Kidney glomerular epithelial cell (primary cell): ENCODE data around the gene ELMO1.
A peak's percentile ranks its signal among the peaks of the same experiment; 100 is the strongest.
"Not testable (repeated sequence)": the region's sequence is repeated elsewhere in the genome, so short reads cannot be mapped to it uniquely, and the experiment has no call there.

Source experiments
- DNase-seq: peaks from one replicate; lab custom pipeline; 2025; lab: John Stamatoyannopoulos, UW

The ELMO1 gene

GRCh38 chr7:37187179-37187578, 261.5 kb downstream of the ELMO1 start:
- DNase-seq: no peak

DNA sequence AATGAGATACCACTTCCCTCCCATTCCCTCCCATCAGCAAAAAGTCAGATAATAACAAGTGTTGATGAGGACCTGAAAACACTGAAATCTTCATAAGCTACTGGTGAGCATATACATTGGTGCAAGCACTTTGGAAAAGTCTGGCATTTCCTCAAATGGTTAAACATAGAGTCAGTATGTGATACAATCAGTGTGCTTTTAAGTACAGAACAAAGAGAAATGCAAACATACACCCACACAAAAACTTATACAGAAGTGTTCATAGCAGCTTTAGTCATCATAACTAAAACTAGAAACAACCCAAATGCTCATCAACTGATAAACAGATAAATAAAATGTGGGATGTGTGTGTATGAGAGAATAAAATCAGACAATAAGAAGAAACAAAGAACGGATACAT, 261.9 kb downstream of the ELMO1 start:
- no peak for DNase-seq

- peak; percentile 34 for DNase-seq
Observed at GRCh38 chr7:37181550-37181932, 267.1 kb downstream of the ELMO1 start.

GRCh38 chr7:37180828-37181549, 267.7 kb downstream of the ELMO1 start:
- DNase-seq: no peak

- no peak for DNase-seq
Observed at GRCh38 chr7:37176079-37176478, 272.6 kb downstream of the ELMO1 start.

DNA sequence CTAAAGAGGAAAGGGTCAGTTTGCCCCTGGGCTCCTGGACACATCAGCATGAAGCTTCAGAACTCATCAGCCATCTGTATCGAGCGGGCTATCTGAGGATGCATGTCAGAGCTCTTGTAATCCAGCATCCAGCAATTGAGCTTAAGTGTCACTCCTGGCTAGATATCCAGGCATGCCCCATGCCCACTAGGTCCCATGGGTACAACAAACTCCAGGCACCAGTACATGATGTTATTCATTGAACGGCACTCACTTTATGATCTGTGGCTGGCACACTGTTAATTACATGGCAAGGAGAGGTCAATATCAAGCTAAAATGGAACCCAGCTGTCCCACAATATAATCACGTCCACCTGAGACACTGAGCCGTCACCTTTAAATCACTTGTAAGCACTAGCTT, 274.2 kb downstream of the ELMO1 start:
- DNase-seq: no peak

DNA sequence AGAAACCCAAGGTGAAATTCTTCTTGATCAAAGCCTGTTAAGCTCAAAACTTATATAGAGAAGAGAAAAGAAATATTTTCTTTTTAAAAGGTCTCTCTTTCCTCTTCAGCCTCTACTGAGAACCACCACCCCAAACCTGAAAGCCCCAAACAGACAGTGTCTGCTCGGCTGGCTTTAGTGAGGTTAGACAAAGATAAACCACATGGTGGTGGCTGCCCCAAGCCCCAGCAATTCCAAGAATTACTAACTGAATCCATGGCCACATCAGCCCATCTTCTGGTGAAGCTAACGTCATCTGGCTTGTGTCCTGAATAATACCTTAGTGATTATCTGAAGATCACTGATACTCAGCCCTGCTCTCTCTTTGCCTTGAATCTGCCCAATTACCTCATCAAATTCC, 275.0 kb downstream of the ELMO1 start:
- no peak for DNase-seq

GRCh38 chr7:37162106-37162505, 286.6 kb downstream of the ELMO1 start:
- DNase-seq: no peak

DNA sequence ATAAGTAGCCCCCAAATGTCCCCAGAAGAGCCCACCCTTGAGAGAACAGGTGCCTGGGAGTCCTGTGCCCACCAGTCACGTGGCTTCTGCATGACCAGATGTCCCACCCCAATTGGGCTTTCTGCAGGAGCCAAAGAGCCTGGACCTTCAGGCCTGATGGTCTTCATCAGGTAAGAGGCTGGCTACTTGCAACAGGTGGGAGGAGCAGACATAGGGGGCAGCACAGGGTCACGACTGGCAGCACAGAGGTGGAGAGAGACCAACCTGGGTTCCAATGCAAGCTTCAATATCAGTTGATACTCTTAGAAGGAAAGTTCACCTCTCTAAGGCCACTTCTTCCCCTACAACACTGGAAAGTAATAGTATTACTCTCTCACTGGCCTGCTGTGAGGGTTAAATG, 288.0 kb downstream of the ELMO1 start:
- no peak for DNase-seq

DNA sequence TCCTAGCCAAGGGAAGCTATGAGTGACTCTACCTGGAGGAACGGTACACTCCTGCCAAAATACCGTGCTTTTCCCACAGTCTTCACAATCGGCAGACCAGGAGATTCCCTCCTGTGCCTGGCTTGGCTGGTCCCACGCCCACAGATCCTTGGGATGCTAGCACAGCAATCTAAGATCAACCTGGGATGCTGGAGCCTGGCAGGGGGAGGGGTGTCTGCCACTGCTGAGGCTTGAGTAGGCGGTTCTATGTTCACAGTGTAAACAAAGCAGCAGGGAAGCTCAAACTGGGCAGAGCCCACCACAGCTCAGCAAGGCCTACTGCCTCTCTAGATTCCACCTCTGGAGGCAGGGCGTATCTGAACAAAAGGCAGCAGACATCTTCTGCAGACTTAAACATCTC, 295.3 kb downstream of the ELMO1 start:
- no peak for DNase-seq

- no peak for DNase-seq
Observed at GRCh38 chr7:37151741-37152413, 296.8 kb downstream of the ELMO1 start.

- no peak for DNase-seq
Observed at GRCh38 chr7:37150856-37151255, 297.8 kb downstream of the ELMO1 start.

DNA sequence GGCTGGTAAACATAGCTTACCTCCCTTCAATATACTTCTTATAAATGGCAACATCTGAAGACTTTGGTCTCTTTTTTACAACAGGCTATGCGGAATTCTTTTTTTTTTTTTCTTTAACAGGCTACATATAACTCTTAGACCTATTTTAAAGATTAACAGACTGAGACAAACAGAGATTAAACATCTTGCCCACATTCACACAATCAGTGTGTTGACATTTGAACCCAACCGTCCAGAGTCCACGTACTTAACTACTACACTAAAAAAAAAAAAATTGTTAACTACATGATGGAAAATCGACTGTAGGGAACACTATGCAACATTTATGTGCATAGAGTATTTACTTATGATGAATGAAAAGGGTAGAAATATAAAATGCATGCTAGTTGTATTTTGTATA, 298.5 kb downstream of the ELMO1 start:
- DNase-seq: no peak

GRCh38 chr7:37149773-37150124, 298.9 kb downstream of the ELMO1 start:
- DNase-seq: no peak

GRCh38 chr7:37149051-37149772, 299.5 kb downstream of the ELMO1 start:
- DNase-seq: no peak

DNA sequence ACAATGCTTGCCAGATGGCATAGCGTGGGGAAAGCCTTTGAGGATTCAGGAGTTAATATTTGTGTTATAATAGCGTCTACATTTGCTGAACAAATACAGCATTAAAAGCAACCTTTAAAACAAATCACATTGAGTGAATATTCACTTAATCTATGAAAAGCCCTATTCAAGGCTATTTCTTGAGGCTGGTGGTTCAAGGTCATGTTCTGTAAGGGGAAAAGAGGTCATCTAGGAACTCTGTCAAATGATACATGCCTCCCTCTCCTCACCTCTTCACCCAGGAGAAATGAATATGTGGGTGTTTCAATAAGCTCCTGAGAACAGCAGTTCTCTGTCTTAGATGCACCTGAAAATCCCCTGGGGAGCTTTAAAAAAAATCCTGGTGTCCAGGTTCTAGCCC, 303.0 kb downstream of the ELMO1 start:
- no peak for DNase-seq

- no peak for DNase-seq
Observed at GRCh38 chr7:37144423-37144822, 304.2 kb downstream of the ELMO1 start.

DNA sequence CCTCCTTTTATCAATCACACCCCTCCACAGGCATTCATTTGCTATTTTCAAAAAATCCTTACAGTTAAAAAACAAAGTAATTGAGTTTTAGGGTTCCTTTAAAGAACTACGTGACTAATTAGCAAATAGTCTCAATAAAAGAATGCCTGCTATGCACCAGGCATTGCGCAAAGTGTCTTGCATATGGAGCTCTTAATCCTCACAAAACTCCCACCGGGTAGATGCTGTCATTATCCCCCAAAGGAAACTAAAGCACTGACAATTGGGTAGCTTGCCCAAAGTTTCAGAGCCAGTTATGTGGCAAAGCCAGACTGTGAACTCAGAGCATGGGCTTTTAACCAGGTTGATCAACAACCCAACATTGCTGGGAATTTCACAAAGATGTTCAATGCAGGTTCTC, 305.7 kb downstream of the ELMO1 start:
- DNase-seq: no peak

GRCh38 chr7:37141742-37142141, 306.9 kb downstream of the ELMO1 start:
- DNase-seq: peak; percentile 1

DNA sequence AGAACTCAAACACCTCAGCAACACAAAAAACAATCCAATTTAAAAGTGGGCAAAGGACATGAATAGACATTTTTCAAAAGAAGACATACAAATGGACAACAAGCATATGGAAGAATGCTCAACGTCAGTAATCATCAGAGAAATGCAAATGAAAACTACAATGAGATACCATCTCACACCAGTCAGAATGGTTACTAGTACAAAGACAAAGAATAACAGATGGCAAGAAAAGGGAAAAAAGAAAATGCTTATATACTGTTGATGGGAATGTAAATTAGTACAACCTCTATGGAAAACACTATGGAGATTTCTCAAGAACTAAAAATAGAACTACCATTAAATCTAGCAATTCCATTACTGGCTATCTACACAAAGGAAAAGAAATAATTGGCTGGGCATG, 314.8 kb downstream of the ELMO1 start:
- DNase-seq: not testable (repeated sequence)

DNA sequence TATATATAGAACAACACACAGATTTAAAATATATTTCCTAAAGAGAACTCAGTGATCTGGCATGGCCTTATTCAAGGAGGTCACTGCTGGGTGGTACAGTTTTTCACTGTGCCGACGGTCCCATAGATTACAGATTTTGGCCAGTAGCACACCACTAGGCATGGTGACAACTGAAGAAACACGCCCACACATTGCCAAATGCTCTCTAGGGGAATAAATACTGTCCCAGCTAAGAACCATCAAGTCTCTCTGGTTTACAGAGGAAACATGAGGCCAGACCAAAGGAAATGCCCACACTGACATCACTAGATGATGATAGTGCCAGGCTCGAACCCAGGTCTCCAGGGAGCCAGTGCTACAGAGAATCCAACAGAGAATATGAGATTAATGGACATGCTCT, 316.8 kb downstream of the ELMO1 start:
- no peak for DNase-seq

DNA sequence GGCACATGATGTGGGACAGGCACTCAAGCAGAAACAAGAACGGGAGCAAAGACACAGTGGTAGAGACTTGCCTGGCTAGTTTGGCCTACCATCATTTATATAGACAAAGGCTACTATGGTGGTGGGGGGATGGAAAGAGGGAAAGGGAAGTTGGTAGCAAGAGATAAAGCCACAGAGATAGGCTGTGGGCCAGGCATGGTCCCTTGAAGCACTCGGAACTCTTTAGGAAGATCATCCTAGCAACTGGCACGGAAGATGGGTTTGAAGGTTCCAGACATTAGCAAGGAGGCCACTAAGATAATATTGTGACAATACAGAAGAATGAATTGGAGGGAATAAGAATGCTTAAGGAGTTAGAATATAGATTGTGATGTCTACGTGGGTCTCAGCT, 319.6 kb downstream of the ELMO1 start:
- no peak for DNase-seq

GRCh38 chr7:37128327-37129034, 320.2 kb downstream of the ELMO1 start:
- DNase-seq: no peak
